ENCODE measurements around the gene KCND2.

The KCND2 gene

DNA sequence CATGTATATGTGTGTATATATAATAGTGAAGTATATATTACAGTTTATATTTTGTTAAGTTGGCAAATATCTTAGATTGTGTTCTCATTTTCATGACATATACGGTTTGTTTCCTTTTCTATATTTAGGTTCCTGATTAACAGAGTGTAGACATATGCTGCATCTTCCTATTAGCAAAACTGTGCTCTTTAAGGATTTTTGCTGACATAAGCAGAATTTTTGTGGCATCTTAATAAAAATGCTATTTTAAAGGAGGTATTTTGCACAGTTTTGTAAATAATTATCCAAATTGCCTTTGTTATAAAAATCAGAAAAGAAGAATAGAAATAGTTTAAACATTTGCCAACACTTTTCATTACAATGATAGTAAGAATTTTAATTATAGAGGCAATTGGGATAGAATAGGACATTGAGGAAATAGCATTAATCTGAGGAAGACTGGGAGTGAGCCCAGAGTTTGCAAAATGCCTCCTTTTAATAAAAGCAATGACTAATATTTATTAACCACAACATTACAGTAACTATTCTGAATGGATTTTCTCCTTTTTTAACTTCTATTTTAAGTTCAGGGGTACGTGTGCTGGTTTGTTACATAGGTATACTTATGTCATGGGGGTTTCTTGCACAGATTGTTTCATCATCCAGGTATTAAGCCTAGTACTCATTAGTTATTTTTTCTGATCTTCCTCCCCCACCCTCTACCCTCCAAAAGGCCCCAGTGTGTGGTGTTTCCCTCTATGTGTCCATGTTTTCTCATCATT lies 38.2 kb downstream of the KCND2 start:
- no peak for DNase-seq (ENCODE audit: low spot score)

DNA sequence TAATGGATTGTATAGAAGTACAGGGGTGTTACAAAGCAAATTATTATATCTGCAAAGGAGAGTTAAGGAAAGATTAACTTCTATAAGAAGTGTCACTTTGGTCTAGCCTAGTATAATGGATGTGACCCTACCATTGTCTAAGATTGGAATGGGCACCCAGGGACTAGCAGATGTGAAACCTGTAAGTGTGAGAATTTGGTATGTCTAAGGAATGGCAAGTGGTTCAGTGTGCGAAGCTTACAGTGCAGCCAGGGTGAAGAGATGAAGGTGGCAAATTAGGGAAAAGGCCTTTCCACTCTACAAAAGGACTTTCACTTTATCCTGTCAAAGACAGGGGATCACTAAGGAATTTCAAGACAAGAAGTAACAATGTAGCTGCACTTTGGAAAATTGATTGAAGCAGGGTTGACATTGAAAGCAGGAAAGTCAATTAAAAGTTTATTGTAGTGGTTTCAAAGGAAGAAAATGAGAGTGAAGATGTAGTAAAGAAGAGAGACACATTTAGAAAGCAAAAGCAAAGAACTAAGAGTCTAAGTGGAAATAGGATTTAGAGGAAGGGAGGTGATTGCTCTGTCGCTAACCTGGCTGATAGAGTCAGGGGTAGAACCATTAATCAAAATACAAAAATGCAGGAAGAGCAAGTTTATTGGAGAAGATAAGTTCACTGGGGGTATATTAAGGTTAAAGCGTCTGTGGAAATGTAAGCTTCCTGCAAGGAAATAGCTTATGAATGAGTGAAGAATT lies 47.4 kb downstream of the KCND2 start:
- no peak for DNase-seq (ENCODE audit: low spot score)

DNA sequence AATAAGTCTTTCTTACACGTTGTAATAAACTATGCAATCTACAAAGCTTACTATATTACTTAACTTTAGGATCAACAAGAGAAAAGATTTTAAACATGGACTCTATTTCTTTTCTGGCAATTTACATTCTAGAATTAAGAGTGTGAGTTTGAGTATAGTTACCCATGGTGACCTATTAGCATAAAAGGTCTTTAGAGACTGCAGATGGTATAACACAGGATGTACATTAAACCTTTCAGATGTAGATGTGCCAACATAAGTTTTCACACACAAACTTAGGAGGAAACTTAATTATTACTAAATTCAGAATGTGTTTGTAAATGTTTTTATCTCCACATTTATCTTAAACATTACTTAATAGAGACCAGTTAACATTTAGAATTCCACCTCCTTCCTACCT lies 54.1 kb downstream of the KCND2 start:
- no peak for DNase-seq (ENCODE audit: low spot score)

DNA sequence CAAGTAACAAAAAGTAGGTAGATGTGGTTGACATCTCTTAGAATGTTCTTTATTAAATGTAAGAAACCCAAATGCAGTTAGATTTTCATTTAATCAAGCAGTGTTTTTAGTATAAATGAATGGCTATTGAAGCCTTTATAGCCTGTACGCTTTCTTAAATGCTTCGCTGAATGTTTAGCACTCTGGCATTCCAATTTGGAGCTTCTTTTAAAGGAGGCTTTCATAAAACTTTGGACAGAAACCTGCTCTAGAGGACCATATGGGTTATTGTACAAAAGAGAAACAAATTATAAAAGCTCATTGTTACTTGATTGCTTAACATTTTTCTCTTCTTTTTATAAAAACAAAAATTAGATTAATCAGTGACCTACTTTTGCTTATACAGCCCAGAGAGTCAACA lies 59.5 kb downstream of the KCND2 start:
- DNase-seq (ENCODE audit: low spot score), result no peak

DNA sequence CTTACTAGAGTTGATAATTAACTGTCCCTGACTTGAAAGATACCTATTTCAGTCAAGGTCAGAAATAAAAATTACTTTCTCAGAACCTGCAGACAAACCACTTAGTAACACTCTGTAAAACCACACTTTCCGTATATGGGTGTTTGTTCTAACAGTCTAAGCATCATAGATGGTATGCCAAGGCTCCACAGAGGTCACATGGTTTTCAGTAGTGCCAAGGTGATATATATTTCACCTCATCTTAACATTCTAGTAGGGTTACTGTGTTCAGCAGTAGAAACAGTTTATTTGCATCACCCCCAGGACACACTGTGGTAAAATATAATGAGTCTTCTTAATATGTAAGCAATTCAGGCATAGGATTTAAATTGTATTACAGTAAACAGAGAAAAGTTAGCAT lies 61.5 kb downstream of the KCND2 start:
- DNase-seq (ENCODE audit: low spot score), result no peak

DNA sequence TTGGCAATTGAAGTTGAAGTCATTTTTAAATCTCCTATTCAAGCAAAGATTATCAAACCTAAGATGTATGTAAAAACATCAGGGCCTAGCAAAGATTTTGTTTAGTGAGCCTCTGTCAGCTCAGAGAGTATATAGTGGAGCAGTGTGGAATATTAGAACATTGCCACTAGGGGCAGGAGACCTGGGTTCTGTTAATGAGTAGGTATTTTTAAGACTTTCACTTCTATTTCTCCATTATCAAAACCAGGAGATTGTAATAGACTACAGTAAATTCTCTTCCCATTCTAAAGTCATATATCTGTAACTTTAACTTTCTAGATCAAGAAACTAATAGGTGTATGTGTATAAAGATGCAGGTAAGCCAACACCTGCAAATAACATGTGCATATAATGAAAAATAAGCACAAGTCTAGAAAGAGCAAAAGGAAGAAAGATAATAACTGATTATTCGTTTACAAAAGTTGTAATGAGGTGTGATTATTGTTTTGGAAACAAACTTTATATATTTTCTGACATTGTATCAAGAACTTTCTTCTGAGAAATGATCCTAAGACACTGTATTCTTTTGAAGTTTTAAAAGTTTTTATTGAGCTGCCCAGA lies 64.4 kb downstream of the KCND2 start:
- peak; percentile 67 for DNase-seq (ENCODE audit: low spot score)

DNA sequence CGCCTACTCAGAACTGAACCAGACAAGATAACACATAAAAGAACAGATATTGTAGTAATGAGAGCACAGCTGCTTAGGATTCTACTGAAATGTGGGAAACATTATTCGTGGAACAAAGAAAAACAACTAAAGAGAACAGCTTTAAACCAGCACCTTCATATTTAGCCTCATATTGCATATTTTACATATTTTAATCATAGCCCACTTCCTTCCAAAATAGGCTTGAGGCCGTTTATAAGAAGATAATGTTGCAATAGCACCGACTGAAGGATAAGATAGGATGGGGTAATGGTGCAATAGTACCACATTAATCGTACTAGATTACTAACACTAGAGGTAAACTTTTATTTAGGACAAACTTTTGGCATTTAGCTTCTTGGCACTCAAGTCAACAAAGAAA lies 71.3 kb downstream of the KCND2 start:
- no peak for DNase-seq (ENCODE audit: low spot score)

DNA sequence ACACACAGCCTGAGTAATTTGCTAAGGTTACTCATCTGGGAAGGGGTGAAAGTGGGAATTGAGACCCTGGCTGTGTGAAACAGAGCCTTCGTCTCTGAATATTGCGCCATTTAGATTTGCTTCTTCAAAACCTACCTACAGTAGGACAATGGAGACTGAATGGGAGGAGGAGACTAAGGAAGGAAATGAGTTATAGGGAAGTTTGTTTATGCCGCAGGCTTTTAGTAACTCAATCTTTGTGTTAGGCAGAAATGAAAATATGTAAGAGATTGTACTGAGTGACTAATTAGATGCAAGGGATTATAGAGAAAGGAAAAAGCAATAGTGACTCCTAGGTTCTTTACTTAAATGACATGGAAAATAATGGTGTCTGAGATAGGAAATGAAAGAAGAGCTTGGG lies 80.2 kb downstream of the KCND2 start:
- no peak for DNase-seq (ENCODE audit: low spot score)

DNA sequence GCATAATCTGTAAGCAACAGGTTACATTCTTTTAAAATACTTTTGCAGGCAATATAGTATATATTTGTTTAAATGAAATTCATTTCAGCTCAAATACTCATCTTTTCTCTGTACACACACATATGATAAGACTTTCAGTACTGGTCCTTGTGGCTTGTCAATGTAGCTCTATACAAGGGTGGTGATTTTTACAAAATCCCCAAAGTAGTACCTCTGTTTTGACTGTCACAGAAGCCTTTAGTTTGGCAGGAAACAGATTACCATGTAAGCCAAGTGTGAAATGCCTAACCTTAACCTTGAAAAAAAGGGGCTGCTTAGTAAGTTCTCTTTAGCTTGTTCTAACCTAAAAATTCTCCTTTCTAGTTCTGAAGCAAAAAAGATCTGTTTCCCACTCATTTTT lies 87.9 kb downstream of the KCND2 start:
- DNase-seq (ENCODE audit: low spot score), result no peak

DNA sequence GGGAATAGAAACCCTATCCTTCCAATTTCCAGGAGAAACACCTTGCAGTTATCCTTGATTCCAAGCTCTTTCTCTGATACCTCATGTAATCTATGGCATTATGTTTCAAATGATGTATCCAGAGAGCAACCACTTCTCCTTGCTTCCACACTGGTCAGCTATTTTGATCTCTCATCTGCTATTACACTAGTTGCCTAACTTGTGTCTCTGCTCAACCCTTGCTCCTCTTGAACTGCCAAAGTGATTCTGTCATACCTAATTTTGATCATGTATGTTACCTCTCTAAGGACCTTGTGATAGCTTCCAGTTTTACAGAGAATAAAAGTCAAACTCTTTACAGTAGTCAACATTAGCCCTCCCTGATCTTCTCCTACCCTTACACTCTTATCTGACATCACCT lies 90.4 kb downstream of the KCND2 start:
- no peak for DNase-seq (ENCODE audit: low spot score)

DNA sequence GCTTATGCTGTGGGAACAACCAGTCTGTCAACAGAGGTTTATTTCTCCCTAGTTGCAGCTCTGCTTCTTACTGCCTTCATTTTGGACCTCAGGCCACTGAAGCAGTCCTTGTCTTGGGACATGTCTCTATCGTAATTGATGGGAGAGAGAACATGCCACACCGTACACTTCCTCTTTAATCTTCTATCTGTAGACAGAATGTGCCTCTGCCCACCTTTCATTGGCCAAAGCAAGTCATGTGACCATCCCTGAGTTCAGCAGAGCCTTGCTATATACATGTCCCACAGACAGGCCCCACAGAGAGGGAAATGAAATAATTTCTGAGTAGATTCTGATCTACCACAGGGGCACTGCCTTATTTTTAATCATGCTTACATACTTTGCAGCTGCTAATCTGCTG lies 98.0 kb downstream of the KCND2 start:
- DNase-seq (ENCODE audit: low spot score), result no peak

DNA sequence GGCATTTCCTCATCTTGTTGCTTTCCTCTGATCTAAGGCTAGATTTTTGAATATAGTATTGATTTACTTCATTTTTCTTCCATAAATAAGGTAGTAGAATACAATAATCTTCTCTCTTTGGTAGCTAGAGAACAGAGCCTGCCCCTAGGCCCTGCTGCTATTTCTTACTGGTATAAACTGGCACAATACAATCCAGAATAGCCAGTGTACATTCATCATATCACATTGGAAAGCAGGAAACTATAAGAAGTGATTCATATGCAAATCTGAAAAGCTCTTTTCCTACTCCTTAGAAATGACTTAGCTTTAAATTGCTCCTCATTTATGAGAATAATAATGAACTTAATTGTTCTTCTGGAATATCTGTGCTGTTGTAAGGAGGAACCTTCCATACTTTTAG lies 100.2 kb downstream of the KCND2 start:
- DNase-seq (ENCODE audit: low spot score), result peak; percentile 22

DNA sequence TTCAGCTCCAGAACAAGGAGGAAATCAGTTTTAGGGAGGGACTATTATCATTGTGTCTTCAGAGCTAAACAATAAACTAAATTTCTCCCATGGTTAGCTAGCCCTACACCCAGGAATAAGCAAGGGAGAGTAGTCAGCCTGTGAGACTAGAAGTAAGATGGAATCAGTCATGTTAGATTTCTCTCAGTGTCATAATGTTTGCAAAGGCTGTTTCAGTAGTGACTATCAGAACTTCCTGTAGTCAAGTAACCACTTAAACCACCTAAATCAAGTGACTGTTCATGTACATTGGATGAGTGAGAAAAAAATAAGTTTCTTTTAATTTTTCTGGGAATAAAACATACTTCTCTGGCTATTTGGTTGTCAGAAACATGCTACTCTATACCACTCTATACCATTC lies 121.6 kb downstream of the KCND2 start:
- DNase-seq (ENCODE audit: low spot score), result no peak

DNA sequence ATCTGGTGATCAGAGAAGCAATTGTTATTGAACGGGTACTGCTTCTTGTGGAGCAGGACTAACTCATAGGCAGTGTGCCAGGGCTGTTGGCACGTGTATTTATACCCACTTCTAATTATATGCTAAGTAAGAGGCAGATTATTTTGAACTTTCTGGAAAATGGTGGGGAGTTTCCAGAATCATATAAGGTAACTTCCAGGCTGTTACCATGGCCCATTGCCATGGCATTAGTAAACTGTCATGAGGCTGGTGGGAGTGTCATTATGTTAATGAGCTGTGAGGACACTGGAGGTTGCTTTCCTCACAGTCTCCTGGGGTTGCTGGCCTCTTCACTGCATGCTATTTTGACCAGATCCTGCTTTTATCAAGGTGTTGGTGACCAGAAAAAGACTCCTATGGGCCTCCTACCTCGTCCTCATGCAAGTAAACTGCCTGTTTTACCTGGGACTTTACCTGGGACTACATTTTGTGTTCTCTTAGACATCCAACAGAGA lies 122.6 kb downstream of the KCND2 start:
- no peak for DNase-seq (ENCODE audit: low spot score)

DNA sequence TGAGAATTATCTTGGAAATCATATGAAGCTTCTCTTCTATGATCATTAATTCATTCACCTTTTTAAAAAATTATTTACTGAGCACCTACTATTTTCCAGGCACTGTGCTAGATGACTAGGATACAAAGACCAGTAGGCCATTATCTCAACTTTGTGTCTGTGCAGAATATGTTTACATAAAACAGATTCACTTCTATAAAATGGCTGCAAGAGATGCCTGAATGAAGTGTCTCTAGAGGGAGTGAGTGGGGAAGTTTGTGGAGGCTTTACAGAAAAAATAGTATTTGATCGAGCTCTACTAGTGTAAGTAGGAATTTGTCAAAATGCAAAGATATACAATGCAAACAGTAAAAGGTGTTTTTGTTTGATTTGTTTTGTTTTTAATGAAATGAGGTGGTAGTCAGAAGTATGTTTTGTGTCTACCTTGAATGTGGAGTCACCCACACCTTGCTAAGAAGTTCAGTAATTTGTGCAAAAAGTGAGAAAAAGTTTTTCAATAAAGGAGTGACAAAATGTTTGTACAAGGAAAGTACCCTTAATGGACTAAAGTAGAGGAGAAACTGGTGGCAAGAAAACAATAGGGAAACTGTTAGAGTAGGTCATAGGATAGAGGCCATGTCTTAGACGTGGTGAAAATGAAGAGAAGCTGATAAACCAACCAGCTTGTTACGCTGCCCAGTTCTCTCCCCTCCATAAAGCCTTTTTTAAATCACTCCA lies 125.5 kb downstream of the KCND2 start:
- no peak for DNase-seq (ENCODE audit: low spot score)

DNA sequence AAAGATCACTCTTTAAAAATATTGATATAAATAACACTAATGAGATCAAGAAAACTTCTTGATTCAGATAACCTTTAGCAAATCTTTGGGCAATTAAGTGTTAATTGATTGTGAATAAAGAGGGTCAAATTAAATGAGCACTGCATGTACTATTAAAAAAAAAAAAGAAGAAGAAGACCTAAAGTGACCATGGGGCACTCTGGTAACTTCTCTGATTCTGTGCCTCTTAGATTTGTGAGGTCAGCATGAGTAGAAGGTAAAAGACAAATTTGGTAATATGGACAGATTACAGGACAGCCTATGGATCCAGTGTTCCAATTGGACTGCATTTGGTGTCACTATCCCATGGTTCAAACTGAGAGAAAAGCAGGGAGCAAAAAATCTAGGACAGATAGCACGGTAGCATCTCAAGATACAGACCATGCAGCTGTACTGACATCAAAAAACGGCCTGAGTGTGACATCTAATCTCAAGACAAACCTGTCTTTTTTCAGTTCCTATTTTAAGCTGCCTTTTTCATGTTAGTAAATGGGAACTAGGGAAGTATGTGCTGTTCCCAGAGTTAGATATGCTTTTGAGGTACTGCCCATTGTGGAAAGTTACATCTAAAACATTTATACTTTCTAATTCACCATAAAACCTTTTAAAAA lies 128.0 kb downstream of the KCND2 start:
- DNase-seq (ENCODE audit: low spot score), result no peak

DNA sequence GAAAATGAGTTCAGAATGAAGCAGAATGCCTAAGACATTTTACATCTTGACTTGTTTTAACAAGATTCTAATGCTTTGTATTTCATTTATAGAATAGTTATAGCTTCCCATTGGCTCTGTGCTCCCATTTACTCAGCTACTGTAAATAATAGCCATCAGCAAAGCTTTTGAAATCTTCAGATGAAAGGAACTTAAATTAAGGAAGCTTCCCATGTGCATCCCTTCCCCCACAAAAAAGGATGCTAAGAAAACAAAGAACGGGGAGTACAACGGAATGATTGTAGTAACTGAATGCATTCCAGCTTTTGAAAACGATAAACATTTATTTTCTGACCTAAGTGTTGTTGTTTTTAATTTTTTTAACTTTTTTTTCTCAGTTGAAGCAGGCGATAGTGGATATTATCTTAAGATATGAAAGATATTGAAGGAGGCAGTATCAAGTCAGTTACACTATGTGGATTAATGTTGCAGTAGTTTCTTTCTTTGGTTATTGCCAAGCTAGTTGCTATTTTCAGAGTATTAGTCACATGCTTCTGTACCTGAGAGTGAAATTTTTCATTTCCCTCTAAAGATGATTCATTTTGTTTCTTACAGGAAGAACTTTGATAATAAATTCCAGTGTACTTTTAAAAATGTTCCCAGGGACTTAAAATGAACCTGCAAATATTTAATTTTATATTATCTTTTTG lies 129.2 kb downstream of the KCND2 start:
- no peak for DNase-seq (ENCODE audit: low spot score)

DNA sequence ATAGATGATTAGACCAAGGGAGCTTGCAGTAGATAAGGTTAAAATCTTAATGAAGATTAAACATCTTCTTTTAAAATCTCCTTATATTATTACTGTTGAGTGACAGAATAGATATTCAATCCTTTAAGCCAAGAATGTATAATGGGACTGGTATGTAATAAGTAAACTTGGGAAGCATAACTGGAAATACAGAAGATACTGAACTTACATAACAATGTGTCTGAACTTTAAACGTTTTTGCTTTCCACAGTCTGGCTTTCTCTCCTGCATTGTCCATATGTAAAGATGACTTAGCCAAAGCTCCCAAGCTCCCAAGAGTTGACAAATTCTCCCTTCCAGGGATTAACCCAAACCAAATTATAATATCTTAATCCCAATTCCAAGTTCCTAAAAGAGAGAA lies 129.8 kb downstream of the KCND2 start:
- DNase-seq (ENCODE audit: low spot score), result no peak

DNA sequence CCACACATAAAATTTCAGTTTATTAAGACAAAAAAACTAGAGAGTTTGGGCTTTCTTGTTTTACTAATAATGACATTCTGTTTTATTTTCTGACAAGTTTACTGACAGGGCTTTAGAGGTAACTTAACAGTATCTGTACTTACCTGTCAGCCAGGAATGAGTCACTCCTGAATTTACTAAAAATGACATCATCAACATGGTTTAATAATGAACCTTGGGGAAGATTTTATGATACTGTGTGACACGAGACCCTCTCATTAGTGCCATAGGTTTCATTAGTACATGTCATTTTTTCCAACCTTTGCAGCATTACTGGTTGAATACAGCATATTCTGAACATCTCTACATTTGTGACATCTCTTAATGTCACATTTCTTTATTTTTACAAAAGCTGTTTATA lies 131.1 kb downstream of the KCND2 start:
- peak; percentile 46 for DNase-seq (ENCODE audit: low spot score)

DNA sequence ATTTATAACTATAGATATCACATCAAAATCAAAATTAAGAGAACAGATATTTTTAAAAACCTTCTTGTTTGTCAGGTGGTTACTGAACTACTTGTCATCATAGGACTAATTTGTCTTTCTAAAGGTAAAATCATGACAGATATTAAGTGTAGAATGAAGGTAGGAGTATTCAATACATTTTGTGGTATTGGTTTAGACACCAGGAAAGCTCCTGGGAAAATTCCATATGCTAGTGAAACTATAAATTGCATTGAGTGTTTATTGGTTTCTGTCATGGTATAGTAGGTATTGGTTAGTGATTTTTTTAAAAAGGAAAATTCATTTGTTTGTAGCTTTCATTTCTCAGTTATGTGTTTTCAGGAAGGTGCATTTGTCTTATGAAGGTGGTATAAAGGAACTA lies 132.7 kb downstream of the KCND2 start:
- no peak for DNase-seq (ENCODE audit: low spot score)

DNA sequence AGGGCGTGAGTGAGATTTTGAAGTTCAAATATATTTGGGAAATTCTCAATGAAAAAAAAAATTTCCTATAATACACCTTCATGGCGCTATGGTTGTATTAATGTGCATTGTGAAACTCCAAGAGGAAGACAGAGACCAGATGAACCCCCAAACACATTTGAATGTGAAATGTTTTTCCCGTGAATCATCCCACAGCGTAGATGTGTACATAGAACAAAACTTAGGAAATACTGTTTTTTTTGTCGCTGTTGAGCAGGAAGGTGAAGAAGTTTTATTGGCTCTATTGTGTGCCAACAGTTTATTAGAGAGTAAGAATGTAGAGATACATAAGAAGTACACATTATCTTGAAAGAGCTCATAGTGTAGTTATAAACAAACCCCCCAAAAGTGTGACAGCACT lies 134.0 kb downstream of the KCND2 start:
- DNase-seq (ENCODE audit: low spot score), result no peak

Measured in RKO (cell line).